K562 (cell line): Measurements from ENCODE around the gene VPS18. TPM values are rescaled to one million over a fixed set of nuclear protein-coding genes. Genes with fewer than 3 reads are reported as not detected.
A peak's percentile ranks its signal among the peaks of the same experiment; 100 is the strongest.

Experiments used
- HMGXB4 ChIP-seq: sonication (generic); formaldehyde crosslinking; IDR thresholded peaks from 2 replicates; pipeline ENCODE4 v1.8.1; 2023; ENCODE audit warnings: mild to moderate bottlenecking, missing genetic modification reagents
- L3MBTL2 ChIP-seq: fragments of 450-650 bp; IDR thresholded peaks from 2 replicates; pipeline ENCODE4 v1.6.1; 2016; ENCODE audit warnings: mild to moderate bottlenecking, moderate library complexity
- RB1 ChIP-seq: fragments of 450-650 bp; IDR thresholded peaks from 2 replicates; pipeline ENCODE4 v1.6.1; 2017; ENCODE audit warnings: low read depth, mild to moderate bottlenecking
- ZBTB40 ChIP-seq, 2 experiments: fragments of 450-650 bp in 1 of 2; sonication (generic) in 1 of 2; formaldehyde crosslinking in 1 of 2; IDR thresholded peaks; 2 replicates each; pipeline versions ENCODE4 v1.7.1 to v1.9.0; 2016 to 2022; ENCODE audit warnings: inconsistent platforms in 1 of 2, mild to moderate bottlenecking in 1 of 2, missing genetic modification reagents in 1 of 2
- ZNF263 ChIP-seq: sonication (generic); formaldehyde crosslinking; IDR thresholded peaks from 2 replicates; pipeline ENCODE4 v1.8.0; 2022; ENCODE audit warnings: mild to moderate bottlenecking, missing genetic modification reagents, borderline replicate concordance
- ZNF431 ChIP-seq: sonication (generic); formaldehyde crosslinking; IDR thresholded peaks from 2 replicates; pipeline ENCODE4 v1.8.0; 2022; ENCODE audit warnings: mild to moderate bottlenecking, missing genetic modification reagents
- ZNF609 ChIP-seq: sonication (generic); formaldehyde crosslinking; IDR thresholded peaks from 2 replicates; pipeline ENCODE4 v1.8.1; 2023; ENCODE audit warnings: missing genetic modification reagents, mild to moderate bottlenecking, borderline replicate concordance
- polyA plus RNA-seq, 8 experiments: library from polyadenylated mRNA; depleted of rRNA in 4 of 8; stranded (reverse) in 5 of 8; unstranded in 3 of 8; fragments of >200 nt; fragmentation: Nextera tagmentation in 2 of 8; fragmentation: Illumina TruSeq in 1 of 8; extraction: Ambion mirVana in 2 of 8; extraction: Trizol in 1 of 8; gene quantifications; 2 replicates each; pipeline versions ENCODE4 v1.2.1 to v1.2.3, GENCODE V29; 2011 to 2014; ENCODE audit warnings: inconsistent platforms in 1 of 8, missing spikeins in 1 of 8
- total RNA-seq, 7 experiments: library from RNA; depleted of rRNA in 6 of 7; stranded (reverse); fragments of >200 nt in 6 of 7; fragmentation: Illumina TruSeq in 2 of 7; extraction: Trizol in 2 of 7; gene quantifications; 2 replicates each; pipeline versions ENCODE4 v1.2.1 to v1.2.3, GENCODE V29; 2011 to 2021; ENCODE audit warnings: low replicate concordance in 1 of 7

The VPS18 gene
- total and polyA plus RNA-seq, 9 of the 15 experiments (the other 6 are each of a cell fraction or from before 2014, with no cell fraction given), result 0.73 to 19.9 (median 8.5) TPM

GRCh38 chr15:40929660-40930429, 35.6 kb downstream of the VPS18 start (continued):
- TF ChIP-seq HMGXB4 (CRISPR knock-in tag), result no peak
- no peak; the same call in 1 of the 2 replicates for TF ChIP-seq ZBTB40 (IDR thresholded peaks at IDR 0.05)
- no peak for TF ChIP-seq ZBTB40 (CRISPR knock-in tag; IDR thresholded peaks at IDR 0.05)
- TF ChIP-seq ZNF263, result peak; percentile 85
- 0 out of 2 replicates have a peak, but pooled peaks have one; percentile 16 for TF ChIP-seq ZNF431 (CRISPR knock-in tag)
- peak; percentile 48; the same call in 1 of the 2 replicates for TF ChIP-seq ZNF609 (CRISPR knock-in tag)
- peak; percentile 73 for TF ChIP-seq L3MBTL2
- peak; percentile 17 for TF ChIP-seq RB1
- TF ChIP-seq, all 486 proteins: peak for 25
